Measurements from ENCODE around the gene CDC45.

Gene CDC45

GRCh38 chr22:19457828-19458428 is 21.8 kb upstream of the CDC45 start:
- Mint-ChIP-seq H3K27me3 (no peaks in the 10 kb centered on the region), H3K4me1 (ENCODE audit: low read depth) (peaks cover 10% of the 10 kb centered on the region), H3K9me3 (no peaks in the 10 kb centered on the region), H3K27ac (no peak overlapping the region), H3K36me3 (ENCODE audit: low read depth) (peaks cover 63% of the 10 kb centered on the region), H3K4me3 (no peak overlapping the region)

DNA sequence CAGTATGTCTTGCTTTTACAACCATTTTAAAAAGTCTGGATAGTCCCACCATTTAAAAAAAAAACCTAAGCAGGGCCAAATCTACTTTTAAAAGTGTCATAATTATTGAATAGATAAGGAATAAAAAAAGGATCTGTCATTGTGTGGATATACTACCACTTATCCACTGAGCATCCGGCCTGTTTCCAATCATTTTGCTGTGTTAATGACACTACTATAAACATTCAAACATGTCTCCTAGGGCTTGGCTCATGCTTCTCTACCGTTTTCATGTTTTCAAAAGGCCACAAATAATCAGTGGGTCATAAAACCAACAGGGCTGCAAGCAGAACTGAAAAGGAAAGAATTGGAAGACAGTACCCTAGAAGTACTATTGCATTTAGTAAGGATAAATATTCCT is 19.7 kb upstream of the CDC45 start:
- Mint-ChIP-seq H3K4me3 (no peak overlapping the region), H3K36me3 (ENCODE audit: low read depth) (peaks cover 56% of the 10 kb centered on the region), H3K27me3 (no peaks in the 10 kb centered on the region), H3K4me1 (ENCODE audit: low read depth) (peaks cover 2% of the 10 kb centered on the region), H3K9me3 (no peaks in the 10 kb centered on the region), H3K27ac (no peak overlapping the region)

GRCh38 chr22:19461506-19461905 is 18.2 kb upstream of the CDC45 start:
- Mint-ChIP-seq H3K4me3 (no peak overlapping the region), H3K27me3 (no peaks in the 10 kb centered on the region), H3K36me3 (ENCODE audit: low read depth) (peaks cover 57% of the 10 kb centered on the region), H3K27ac (no peak overlapping the region), H3K9me3 (no peaks in the 10 kb centered on the region), H3K4me1 (ENCODE audit: low read depth) (no peaks in the 10 kb centered on the region)

DNA sequence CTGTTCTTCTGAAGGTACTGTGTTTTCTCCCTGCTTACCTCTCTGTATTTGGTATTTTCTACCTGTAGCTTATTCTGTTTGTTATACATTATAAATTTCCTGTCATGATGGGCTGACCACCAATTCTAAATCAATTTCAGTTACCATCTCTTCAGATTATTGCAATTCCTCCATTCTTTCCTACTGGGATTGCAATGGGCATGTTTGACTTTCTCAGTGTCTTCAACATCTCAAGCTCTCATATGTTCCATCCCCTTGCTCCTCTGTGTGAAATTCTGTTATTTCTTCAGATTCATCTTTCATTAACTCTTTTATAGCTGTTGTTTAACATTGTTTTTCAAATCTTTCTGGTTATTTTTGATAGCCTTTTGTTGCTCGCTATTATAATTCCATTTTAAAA is 16.7 kb upstream of the CDC45 start:
- H3K27me3 Mint-ChIP-seq, result no peaks in the 10 kb centered on the region
- no peak overlapping the region for H3K27ac Mint-ChIP-seq
- H3K4me3 Mint-ChIP-seq, result no peak overlapping the region
- peaks cover 57% of the 10 kb centered on the region for H3K36me3 Mint-ChIP-seq (ENCODE audit: low read depth)
- no peaks in the 10 kb centered on the region for H3K4me1 Mint-ChIP-seq (ENCODE audit: low read depth)
- no peaks in the 10 kb centered on the region for H3K9me3 Mint-ChIP-seq

DNA sequence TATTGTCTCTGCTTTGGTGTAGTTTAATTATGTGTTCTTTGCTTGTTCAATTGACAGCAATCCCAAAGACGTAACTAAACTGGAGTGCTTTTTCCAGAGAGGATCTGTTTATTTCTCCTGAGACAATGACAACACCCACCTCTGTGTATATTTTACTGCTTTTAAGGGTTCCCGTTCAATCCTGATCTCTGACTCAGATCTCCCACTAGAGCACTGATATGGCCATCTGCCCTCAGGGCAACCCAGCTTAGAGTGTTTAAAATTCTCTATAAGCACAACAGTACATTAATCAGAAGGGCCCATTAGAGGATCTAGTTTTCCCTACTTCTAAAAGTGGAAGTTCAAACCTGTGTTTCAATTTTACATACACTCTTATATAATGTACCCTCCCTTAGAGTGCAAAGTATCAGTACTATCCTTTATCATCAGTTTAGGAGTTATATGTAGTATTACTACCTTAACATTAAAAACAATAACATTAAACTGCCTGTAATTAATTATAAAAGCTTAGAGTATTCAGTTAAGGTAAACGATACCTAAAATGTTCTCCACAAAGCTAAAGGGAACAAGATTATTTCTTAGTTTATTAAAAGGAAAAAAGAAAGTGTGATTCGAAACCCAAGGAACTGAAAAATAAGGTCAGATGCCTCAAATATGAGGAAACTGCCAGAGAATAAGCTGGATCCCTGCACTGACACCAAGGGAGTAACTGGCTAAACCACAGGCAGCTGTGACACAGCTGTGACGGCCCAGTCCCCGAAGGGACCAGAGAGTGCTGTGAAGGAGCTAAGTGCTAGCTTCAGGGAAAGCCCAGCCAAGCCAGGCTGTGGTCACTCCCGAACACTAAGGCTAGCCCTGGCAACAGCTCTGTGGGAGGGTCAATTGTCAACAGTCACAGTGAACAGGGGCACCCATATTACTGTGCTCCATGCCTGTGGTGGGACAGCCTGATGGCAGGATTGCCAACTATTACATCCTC is 15.9 kb upstream of the CDC45 start:
- H3K27me3 Mint-ChIP-seq, result no peaks in the 10 kb centered on the region
- H3K4me1 Mint-ChIP-seq (ENCODE audit: low read depth), result no peaks in the 10 kb centered on the region
- peaks cover 59% of the 10 kb centered on the region for H3K36me3 Mint-ChIP-seq (ENCODE audit: low read depth)
- H3K27ac Mint-ChIP-seq, result no peak overlapping the region
- no peaks in the 10 kb centered on the region for H3K9me3 Mint-ChIP-seq
- no peak overlapping the region for H3K4me3 Mint-ChIP-seq

- no peaks in the 10 kb centered on the region for H3K27me3 Mint-ChIP-seq
- no peaks in the 10 kb centered on the region for H3K4me1 Mint-ChIP-seq (ENCODE audit: low read depth)
- peaks cover 59% of the 10 kb centered on the region for H3K36me3 Mint-ChIP-seq (ENCODE audit: low read depth)
- no peak overlapping the region for H3K27ac Mint-ChIP-seq
- H3K9me3 Mint-ChIP-seq, result no peaks in the 10 kb centered on the region
- H3K4me3 Mint-ChIP-seq, result no peak overlapping the region
These were observed 15.2 kb upstream of the CDC45 start for GRCh38 chr22:19464546-19464945.

GRCh38 chr22:19464975-19465374 is 14.7 kb upstream of the CDC45 start:
- H3K27me3 Mint-ChIP-seq, result no peaks in the 10 kb centered on the region
- no peaks in the 10 kb centered on the region for H3K9me3 Mint-ChIP-seq
- H3K4me1 Mint-ChIP-seq (ENCODE audit: low read depth), result no peaks in the 10 kb centered on the region
- peaks cover 61% of the 10 kb centered on the region for H3K36me3 Mint-ChIP-seq (ENCODE audit: low read depth)
- H3K4me3 Mint-ChIP-seq, result no peak overlapping the region
- peak overlapping the region; percentile 46 for H3K27ac Mint-ChIP-seq

DNA sequence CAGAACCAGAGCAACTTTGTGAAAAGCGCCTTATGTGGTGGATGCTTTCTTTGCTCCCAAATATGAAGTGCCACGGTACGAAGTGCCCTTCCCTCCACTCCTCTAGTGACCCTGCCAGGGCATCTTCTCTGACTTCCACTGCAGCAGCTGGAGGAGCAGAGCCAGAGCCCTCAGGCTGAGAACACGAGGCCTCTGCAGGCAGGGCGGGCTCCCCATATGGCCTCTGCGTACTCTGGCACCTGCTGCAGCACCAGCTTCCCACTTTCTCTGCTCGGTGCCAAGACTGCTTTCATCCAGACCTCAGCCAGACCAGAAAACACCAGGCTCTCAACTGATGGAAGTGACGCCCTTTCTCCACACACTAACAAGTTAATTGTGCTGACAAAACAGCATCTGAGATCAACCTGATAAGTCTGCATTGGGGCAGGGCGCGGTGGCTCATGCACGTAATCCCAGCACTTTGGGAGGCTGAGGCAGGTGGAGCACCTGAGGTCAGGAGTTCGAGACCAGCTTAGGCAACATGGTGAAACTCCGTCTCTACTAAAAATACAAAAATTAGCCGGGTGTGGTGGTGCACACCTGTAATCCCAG is 13.5 kb upstream of the CDC45 start:
- Mint-ChIP-seq H3K36me3 (ENCODE audit: low read depth) (peaks cover 61% of the 10 kb centered on the region), H3K9me3 (no peaks in the 10 kb centered on the region), H3K27ac (no peak overlapping the region), H3K27me3 (no peaks in the 10 kb centered on the region), H3K4me3 (no peak overlapping the region), H3K4me1 (ENCODE audit: low read depth) (no peaks in the 10 kb centered on the region)

GRCh38 chr22:19466848-19467752 is 12.6 kb upstream of the CDC45 start:
- Mint-ChIP-seq H3K27ac (no peak overlapping the region), H3K36me3 (ENCODE audit: low read depth) (peaks cover 62% of the 10 kb centered on the region), H3K4me1 (ENCODE audit: low read depth) (no peaks in the 10 kb centered on the region), H3K4me3 (no peak overlapping the region), H3K27me3 (no peaks in the 10 kb centered on the region), H3K9me3 (no peaks in the 10 kb centered on the region)

GRCh38 chr22:19467912-19468311 is 11.8 kb upstream of the CDC45 start:
- peaks cover 67% of the 10 kb centered on the region for H3K36me3 Mint-ChIP-seq (ENCODE audit: low read depth)
- H3K27ac Mint-ChIP-seq, result no peak overlapping the region
- no peak overlapping the region for H3K4me3 Mint-ChIP-seq
- no peaks in the 10 kb centered on the region for H3K27me3 Mint-ChIP-seq
- H3K9me3 Mint-ChIP-seq, result no peaks in the 10 kb centered on the region
- H3K4me1 Mint-ChIP-seq (ENCODE audit: low read depth), result no peaks in the 10 kb centered on the region

GRCh38 chr22:19469421-19469820 is 10.3 kb upstream of the CDC45 start:
- Mint-ChIP-seq H3K27me3 (no peaks in the 10 kb centered on the region), H3K4me1 (ENCODE audit: low read depth) (no peaks in the 10 kb centered on the region), H3K4me3 (no peak overlapping the region), H3K36me3 (ENCODE audit: low read depth) (peaks cover 78% of the 10 kb centered on the region), H3K27ac (no peak overlapping the region), H3K9me3 (no peaks in the 10 kb centered on the region)

DNA sequence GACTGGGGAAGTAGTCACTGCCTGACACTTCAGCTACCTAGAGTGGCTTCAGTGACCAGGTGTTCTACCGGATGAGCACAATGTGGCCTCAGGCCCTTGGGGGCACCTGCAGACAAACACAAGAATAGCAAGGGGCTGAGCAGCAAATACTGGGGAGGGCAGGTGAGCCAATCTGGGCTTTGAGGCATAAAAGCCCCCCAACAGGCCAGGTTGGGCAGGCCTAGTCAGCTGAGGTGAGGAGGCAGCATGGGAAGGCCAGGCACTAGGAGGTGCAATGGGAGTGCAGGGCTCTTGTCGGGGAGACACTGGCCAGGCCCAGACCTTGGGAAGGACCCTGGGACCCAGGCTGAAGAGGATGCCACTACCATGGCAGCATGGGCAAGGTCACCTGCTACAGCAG is 9.7 kb upstream of the CDC45 start:
- H3K27me3 Mint-ChIP-seq, result no peaks in the 10 kb centered on the region
- H3K9me3 Mint-ChIP-seq, result no peaks in the 10 kb centered on the region
- H3K36me3 Mint-ChIP-seq (ENCODE audit: low read depth), result peaks cover 74% of the 10 kb centered on the region
- no peaks in the 10 kb centered on the region for H3K4me1 Mint-ChIP-seq (ENCODE audit: low read depth)
- no peak overlapping the region for H3K4me3 Mint-ChIP-seq
- H3K27ac Mint-ChIP-seq, result no peak overlapping the region

- Mint-ChIP-seq H3K4me3 (no peak overlapping the region), H3K27ac (no peak overlapping the region), H3K27me3 (no peaks in the 10 kb centered on the region), H3K9me3 (no peaks in the 10 kb centered on the region), H3K4me1 (ENCODE audit: low read depth) (peaks cover 8% of the 10 kb centered on the region), H3K36me3 (ENCODE audit: low read depth) (peaks cover 60% of the 10 kb centered on the region)
These were observed 8.1 kb upstream of the CDC45 start for GRCh38 chr22:19471572-19471971.

- Mint-ChIP-seq H3K9me3 (no peaks in the 10 kb centered on the region), H3K4me1 (ENCODE audit: low read depth) (peaks cover 12% of the 10 kb centered on the region), H3K27ac (no peak overlapping the region), H3K4me3 (no peak overlapping the region), H3K27me3 (no peaks in the 10 kb centered on the region), H3K36me3 (ENCODE audit: low read depth) (peaks cover 57% of the 10 kb centered on the region)
These were observed 7.5 kb upstream of the CDC45 start for GRCh38 chr22:19472233-19472632.
